ENCODE measurements around the gene TANGO6.

The TANGO6 gene

DNA sequence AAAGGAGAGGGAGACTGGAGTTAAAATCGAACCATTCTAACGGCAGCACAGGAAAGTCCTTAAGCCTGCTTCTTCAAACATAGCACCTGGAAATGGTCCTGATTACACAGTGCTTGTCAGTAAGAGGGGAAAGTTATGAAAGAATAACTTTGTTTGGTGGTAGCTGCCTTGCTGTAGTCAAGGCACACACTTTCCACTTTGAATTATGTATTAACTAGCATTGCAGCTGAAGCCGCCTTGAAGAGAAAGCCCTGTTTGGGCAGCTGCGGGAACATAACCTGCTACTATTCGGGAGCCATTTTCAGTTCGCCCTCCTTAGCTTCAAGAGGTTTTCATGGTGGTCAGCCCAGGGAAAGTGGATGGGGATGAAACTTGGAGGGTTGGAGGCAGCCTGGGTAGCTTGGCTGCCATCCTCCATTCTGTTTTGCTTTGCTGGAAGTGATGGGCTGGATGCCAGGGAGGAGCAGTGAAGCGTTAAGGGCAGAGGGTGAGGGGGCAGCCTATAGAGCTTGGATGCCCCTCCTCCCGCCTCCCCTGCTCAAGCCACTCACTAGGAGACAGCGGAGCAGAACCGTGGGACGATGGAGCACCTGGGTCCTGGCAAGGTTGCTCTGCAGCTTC is 256.9 kb downstream of the TANGO6 start:
- DNase-seq (ENCODE audit: low spot score), result no peak

DNA sequence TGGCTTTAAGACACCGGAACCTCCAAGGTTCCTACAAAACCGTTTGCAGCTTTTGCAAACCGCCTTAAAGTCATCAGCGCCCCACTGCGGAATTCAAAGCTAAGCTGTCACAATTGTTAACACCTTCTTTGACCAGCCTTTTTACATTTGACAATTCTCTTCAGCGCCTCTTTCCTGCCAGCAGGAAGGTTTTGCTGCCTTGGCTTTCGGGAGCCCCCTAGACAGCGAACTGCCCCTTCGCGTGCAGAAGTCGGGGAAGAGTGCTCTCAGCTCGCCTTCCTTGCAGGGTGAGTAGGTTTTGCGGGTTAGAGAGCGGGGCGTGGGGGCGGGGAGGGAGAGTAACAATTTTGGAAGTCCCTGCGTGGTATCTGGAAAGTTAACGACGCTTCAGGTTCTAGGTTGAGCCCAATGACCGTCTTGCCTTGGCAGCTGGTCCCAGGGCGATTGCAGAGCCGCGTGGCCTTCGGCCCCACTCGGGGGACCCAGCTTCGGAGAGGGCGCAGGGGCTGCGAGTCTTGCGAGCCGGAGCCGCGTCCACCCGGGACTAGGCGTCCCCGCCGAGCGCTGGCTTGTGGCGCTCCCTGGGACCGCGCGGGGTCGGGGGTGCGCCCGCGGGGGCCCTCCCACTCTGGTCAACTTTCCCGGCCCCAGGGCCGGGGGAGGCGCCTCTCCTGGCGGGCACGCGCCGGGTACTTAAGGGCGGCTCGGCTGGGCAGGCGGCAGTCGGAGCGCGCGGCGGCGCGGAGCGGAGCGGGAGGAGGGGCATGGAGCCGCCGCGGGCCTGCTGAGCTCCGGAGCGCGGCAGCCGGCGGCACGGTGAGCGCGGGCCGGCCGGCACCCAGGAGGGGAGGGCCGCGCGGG is 262.4 kb downstream of the TANGO6 start, which contains the start of gene HAS3:
Gene HAS3 (plus strand): TSS at position 153 of the 861 bp plus-strand sequence. CDS start 3,743 bp downstream, outside the sequence.
- DNase-seq (ENCODE audit: low spot score), result peak; percentile 84

DNA sequence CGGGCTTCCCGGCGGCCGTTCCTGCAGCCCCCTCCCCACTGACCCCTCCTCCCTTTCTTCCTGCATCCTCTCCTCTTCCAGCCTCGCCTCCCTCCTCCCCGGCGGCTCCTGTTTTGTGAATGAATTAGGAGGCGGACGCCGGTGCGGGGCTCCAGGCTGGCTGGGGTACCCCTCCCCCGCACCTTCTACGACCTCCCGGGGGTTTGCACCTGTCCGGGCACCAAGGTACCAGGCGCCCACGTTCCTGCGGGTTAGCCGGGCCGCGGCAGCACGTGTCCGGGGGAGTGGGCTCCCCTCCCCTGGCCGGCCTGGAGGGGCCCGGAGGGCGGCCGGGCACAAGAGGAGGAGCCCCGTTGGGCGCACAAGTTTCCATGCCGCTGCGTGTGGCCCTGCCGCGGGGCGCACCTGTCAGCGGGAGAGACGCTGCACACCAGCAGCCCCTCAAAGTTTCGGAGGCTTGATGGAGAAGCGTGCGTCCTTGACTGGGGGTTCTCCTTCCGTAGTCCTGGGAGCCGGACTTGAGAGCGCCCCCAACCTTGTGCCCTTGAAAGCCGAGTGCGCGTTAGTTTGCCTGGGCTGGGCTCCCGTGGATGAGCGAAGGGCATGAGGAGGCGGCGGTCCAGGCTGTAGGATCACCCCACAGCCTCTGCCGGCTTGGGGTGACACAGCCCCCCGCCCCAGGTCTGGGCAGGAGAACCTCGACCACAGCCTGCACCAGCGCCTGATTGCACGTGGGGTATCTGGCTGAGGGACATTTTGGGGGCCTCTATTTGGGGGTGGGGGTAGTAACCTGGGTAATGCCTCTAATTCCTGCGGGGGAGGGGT is 263.4 kb downstream of the TANGO6 start:
- DNase-seq (ENCODE audit: low spot score), result no peak

DNA sequence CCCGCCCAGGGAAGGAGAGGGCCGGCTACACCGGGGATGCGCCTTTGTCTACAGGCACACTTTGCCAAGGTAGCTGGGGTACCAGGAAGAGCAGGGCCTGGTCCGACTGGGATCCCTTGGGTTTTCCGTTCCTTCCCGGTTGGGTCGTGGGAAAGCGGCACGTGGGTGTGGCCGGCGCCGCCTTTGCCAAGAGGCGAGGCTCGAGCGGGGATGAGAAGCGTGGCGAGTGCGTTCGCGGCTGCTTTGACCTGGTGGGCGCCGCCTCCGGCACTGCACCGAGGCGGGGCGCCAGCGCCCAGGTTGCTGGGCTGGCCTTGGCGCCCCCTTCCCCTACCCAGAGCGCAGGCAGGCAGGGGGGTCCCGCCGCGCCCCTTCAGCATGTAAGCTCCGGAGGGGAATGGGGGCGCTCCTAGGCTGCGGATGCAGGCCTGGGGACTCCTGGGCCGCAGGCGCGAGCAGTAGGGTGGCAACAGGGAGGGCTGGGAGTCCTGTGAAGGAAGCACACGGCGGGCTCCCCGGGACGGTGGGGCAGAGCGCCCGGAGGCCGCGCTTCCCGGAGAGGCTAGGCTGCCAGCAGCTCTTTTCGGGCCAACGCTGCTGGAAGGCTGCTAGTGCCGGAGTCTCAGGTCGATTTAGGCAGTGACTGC is 264.1 kb downstream of the TANGO6 start:
- DNase-seq (ENCODE audit: low spot score), result no peak

DNA sequence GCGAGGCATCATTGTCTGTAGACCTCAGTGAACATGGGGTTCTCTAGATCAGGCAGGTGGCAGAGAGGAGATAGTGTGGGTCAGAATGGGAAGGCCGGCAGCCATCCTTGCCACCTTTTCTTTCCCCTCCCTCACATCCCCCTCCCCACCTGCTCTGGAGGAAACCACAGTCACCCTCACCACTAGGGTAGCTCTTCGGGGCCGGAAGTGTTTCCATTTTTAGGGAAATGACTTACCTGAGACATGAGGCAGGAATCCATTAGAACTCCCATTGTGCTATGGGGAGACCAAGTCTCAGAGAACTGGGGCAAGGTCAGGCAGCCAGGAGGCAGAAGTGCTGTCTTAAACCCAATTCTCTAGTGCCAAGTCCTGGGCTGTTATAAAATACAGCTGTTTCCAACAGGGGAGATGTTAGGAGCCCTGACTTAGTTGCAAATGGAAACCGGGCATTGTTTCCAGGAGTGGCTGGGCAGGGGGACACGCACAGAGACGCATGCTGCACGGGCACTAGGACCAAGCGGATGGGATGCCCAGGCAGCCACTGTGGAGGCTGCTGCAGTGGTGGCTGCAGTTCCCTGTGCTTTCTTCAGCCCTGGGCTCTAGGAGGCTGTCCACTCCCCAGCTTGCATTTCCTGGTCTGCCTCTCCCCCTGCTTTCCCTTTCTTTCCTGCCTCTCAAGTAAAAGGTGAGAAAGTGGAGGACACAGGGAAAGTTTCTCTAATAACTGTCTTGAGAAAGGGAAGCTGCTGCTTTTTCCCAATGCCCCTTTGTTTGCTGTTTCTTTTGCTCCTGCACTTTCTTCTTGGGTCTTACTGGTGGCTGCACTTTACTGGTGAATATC is 265.0 kb downstream of the TANGO6 start:
- DNase-seq (ENCODE audit: low spot score), result no peak

DNA sequence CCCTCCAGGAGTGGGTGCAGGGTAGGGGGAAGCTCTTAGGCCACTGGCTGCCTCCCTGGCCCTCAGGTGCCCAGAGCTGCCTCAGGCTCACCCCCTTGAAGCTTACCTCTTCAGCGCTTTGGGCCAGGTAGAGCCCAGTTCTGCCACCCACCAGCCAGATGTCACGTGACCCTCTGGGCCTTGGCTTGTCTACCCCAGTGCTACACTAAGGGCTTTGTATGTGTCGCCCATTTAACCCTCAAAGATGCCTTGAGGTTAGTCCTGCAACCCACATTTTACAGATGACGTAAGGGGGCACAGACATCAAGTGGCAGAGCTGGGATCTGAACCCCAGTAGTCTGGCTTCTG is 265.5 kb downstream of the TANGO6 start:
- DNase-seq (ENCODE audit: low spot score), result no peak

DNA sequence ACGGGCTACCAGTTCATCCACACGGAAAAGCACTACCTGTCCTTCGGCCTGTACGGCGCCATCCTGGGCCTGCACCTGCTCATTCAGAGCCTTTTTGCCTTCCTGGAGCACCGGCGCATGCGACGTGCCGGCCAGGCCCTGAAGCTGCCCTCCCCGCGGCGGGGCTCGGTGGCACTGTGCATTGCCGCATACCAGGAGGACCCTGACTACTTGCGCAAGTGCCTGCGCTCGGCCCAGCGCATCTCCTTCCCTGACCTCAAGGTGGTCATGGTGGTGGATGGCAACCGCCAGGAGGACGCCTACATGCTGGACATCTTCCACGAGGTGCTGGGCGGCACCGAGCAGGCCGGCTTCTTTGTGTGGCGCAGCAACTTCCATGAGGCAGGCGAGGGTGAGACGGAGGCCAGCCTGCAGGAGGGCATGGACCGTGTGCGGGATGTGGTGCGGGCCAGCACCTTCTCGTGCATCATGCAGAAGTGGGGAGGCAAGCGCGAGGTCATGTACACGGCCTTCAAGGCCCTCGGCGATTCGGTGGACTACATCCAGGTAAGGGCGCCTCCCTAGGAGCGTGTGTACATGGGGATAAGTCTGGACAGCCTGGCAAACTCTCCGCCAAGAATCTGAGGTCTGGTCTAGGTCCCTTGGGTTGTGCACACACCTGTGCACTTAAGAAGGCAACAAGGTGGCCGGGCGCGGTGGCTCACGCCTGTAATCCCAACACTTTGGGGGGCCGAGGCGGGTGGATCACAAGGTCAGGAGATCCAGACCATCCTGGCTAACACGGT is 266.3 kb downstream of the TANGO6 start:
- no peak for DNase-seq (ENCODE audit: low spot score)

DNA sequence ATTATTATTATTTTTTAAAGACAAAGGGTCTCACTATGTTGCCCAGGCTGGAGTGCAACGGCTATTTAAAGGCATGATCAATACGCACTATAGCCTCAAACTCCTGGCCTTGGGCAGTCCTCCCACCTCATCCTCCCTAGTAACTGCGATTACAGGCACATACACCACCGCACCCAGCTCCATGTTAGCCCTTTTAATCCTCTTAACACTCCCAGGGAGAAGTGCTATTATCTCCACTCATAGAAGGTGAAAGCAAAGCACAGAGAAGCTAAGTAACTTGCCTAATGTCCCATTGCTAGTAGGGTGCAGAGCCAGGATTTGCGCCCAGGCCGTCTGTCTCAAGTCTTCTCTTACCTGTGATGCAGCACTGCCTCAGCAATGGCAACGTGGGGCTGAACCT is 267.1 kb downstream of the TANGO6 start:
- no peak for DNase-seq (ENCODE audit: low spot score)

DNA sequence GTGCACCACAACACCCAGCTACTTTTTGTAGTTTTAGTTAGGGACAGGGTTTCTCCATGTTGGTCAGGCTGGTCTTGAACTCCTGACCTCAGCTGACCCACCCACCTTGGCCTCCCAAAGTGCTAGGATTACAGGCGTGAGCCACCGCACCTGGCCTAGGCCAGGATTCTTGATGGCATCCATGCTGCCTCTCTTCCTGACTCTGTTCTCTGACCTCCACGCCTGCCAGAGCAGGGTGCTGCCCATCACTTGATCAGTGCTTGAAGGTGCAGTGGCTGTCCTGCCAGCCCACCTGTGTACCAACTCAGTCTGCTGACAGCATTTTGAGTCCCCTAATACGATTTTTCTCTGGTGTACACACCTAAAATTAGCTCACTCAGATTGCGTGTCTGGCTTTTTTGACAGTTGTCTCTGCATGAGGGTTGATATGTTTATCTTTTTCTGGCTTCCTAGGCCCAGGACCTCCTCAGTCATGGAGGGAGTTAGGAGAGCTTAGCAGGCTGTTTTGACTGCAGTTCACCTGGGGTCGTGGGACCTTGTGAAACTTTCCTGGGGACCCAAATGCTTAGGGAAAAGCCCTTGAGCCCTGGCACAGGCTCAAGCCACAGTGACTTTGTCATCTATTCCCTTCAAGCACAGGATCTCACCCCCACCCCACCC is 268.0 kb downstream of the TANGO6 start:
- no peak for DNase-seq (ENCODE audit: low spot score)

DNA sequence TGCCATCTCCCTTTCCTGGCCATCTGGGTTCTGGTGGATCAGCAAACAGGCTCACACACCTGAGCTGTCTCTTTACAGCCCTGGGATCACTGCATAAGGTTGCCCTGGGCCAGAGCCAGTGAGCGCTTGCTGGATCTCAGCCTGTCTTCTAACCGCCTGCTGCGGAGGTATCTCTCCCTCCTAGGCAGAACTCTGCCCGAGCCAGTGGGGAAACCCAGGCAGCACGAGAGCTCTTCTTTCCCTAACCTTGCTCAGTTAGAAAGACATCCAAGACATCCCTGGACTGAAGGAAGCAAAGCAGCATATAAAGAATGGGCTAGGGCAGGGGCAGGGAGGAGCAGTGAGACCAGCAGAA is 268.5 kb downstream of the TANGO6 start:
- no peak for DNase-seq (ENCODE audit: low spot score)

DNA sequence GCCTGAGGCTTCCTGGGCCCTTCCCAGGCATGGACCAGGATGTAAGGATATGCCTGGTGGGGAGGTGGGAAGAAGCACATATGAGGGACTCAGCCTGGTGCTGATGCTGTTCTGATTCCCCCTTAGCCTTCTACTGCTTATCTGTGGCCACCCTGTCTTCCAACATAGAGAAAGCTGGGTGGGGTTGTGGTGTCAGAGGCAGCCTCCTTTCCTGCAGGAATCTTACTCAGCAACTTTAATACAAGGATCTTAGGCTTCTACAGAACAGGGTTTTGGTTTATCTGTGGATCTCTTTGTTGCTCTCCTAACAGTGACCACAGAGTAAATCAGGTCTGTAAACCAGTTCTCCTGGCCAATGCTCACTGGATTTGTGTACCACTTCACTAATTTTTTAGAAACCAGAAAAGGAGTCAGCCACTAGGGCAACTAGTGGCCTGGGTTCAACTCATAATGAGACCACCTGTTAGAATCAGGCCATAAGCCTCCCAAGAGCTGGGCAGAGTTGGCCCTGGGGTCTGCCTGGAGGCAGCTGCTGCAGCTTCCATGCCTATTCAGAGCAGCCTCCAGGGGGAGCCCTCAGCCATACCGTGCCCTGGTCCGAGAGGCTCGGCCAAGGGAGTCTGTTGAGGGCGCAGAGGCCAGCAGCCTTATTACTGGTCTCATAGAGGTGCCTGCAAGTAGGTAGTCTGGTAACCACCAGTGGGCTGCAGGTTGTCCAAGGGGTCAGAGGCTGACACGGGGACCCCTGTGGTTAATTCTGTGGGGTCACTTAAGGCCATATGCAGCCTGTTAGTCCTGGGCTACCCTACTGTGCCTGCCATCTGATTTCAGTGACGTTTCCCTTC is 269.2 kb downstream of the TANGO6 start:
- peak; percentile 66 for DNase-seq (ENCODE audit: low spot score)

DNA sequence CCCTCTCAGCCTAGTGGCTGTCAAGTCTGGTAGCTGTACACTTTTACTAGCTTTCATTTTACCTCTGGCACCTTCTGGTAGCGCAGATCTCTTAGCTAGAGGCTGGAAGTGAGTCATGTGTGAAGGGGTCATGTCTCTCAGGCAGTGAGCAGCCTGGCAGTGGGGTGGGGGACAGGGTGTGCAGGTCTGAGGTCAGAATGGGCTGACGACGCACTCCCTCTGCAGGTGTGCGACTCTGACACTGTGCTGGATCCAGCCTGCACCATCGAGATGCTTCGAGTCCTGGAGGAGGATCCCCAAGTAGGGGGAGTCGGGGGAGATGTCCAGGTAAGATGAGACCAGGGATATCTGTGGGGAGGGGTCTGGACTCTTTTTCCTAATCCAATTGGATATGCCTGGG is 269.9 kb downstream of the TANGO6 start:
- no peak for DNase-seq (ENCODE audit: low spot score)

DNA sequence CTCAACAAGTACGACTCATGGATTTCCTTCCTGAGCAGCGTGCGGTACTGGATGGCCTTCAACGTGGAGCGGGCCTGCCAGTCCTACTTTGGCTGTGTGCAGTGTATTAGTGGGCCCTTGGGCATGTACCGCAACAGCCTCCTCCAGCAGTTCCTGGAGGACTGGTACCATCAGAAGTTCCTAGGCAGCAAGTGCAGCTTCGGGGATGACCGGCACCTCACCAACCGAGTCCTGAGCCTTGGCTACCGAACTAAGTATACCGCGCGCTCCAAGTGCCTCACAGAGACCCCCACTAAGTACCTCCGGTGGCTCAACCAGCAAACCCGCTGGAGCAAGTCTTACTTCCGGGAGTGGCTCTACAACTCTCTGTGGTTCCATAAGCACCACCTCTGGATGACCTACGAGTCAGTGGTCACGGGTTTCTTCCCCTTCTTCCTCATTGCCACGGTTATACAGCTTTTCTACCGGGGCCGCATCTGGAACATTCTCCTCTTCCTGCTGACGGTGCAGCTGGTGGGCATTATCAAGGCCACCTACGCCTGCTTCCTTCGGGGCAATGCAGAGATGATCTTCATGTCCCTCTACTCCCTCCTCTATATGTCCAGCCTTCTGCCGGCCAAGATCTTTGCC is 271.1 kb downstream of the TANGO6 start:
- no peak for DNase-seq (ENCODE audit: low spot score)

DNA sequence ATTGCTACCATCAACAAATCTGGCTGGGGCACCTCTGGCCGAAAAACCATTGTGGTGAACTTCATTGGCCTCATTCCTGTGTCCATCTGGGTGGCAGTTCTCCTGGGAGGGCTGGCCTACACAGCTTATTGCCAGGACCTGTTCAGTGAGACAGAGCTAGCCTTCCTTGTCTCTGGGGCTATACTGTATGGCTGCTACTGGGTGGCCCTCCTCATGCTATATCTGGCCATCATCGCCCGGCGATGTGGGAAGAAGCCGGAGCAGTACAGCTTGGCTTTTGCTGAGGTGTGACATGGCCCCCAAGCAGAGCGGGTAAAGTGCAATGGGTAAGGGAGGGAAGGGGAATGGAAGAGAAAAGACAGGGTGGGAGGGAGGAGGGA is 271.6 kb downstream of the TANGO6 start:
- DNase-seq (ENCODE audit: low spot score), result no peak

DNA sequence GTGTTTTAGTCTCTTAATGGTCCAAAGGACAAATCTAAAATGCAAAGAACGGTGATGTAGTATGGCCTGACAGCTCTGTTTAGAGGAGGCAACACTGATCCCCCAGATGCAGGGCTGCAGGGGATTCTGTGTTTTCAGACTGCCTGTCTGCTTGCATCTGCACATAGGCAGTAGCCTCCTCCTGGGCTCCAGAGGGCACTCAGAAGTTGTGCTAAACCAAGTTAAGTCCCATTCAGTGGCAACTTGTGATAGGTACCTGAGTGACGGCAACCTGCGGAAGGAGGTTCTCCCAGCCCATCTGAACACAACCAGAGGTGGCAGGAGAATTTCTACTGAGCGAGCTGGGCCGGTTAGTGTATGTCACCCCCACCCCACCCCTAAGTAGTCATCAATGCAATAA is 272.0 kb downstream of the TANGO6 start:
- no peak for DNase-seq (ENCODE audit: low spot score)

DNA sequence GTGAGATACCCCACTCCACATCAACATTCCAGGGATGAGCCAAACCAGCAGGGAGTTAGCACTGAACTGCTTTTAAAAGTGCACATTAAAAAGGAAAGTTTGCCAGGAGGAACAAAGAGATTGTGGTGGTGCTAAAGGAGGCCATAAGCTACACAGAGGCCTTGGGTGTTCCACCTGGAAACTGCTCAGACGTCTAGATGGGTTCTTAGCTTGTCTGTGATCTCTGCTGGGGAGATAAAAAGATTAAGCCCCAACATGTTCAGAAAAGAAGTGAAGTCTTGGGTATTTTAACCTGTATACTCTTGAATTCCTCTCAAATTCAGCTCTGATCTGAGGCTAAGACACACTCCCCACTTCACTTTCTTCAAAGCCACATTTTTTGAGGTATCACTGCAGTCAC is 272.5 kb downstream of the TANGO6 start:
- no peak for DNase-seq (ENCODE audit: low spot score)

DNA sequence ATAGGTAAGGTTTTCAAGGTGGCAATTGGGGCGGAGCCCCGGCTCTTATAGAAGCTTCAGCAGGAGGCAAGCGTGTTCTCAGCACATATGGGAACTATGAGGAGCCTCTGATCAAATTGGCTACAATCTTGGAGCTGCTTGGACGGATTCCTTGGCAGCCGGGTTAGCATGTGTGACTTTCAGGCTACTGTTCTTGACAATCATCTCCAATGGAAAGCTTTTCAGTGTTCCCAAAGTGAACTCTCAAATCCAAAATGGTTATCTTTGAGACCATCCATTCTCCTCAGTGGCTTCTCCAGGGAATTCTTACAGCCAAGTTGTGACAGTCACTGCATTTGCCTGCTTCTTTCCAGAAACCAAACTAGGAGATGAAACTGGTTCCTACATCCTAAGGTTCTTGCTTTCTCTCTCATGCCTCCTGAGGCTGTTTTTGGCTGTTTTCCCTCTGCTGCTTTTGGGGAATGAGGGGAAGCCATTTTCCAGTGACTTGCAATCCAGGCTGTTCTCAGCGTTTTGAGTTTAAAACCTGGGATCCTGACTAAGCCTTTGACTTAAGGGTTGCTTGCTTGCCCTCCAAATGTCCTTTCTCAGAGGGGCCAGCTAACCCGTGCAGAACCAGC is 273.0 kb downstream of the TANGO6 start:
- no peak for DNase-seq (ENCODE audit: low spot score)

DNA sequence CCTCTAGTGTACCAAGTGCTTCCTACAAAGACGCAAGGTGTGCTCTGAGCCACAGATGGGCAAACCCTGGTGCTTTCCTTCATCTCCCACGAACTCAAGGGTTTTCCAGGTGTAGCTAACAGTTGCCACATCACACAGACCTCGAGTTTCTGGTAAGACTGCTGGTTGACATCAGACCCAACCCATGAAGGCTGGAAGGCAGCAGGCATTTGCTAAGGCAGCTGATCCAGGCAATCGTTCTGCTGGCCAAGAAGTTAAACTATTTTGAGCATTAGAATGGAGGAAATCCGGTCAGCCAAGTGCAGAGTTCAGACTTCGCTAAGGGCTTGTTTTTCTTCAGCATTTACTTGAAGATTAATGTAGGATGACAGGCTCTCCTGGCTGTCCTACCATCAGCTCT is 273.6 kb downstream of the TANGO6 start:
- no peak for DNase-seq (ENCODE audit: low spot score)

Data from RKO (cell line).